Neural progenitor cell (in vitro differentiated cells): ENCODE measurements around the gene SPRYD7.

Experiments used
- CTCF ChIP-seq: fragments of 200-600 bp; sonication (generic); IDR thresholded peaks from 2 replicates; pipeline ENCODE4 v1.5.1; 2017; ENCODE audit warnings: antibody characterized with exemption, mild to moderate bottlenecking
- EZH2 ChIP-seq: fragments of 200-600 bp; sonication (generic); IDR thresholded peaks from 2 replicates; pipeline ENCODE4 v1.6.1; 2017; ENCODE audit warnings: antibody characterized with exemption, mild to moderate bottlenecking, moderate library complexity

- TF ChIP-seq CTCF = no peak
- no peak for TF ChIP-seq EZH2
Observed at GRCh38 chr13:49956131-49956530, 20.0 kb upstream of the SPRYD7 start.
